NCI-H774 (cell line): ENCODE results near the gene ZRANB1.

Source experiments
- DNase-seq: peaks from one replicate; lab custom pipeline; 2025; lab: John Stamatoyannopoulos, UW

ZRANB1 gene

DNA sequence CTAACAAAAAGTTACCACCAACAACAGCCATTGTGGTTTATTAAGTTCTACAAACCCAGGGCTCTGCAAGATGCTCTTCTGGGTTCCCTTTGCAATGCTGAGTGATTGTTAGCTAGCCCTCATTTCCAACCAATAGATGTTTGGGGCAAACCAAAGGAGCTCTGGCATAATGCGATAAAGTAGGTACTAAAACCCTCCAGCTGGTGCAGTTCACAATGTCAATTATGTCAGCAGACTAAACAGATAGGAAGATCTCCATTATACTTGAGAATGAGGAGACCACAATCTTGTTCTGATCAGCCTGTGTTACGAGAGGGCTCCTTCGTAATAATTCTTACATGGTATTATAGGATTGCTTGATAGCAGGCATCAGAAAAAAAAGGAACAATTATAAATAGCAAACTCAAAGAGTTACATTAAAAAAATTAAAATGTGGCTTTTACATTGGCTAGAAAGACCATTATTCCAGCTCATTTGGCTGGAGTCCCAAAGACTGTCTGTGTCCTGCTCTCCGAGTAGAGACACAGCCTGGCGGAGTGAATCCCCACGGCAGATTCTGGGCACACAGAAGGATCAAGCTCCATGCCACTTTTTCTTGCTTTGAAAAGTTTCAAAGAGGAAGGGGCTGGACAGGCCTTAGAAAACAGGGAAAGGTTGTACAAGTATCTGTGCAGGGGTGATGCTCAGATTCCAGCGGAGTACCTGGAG lies 93.8 kb downstream of the ZRANB1 start:
- no peak for DNase-seq

DNA sequence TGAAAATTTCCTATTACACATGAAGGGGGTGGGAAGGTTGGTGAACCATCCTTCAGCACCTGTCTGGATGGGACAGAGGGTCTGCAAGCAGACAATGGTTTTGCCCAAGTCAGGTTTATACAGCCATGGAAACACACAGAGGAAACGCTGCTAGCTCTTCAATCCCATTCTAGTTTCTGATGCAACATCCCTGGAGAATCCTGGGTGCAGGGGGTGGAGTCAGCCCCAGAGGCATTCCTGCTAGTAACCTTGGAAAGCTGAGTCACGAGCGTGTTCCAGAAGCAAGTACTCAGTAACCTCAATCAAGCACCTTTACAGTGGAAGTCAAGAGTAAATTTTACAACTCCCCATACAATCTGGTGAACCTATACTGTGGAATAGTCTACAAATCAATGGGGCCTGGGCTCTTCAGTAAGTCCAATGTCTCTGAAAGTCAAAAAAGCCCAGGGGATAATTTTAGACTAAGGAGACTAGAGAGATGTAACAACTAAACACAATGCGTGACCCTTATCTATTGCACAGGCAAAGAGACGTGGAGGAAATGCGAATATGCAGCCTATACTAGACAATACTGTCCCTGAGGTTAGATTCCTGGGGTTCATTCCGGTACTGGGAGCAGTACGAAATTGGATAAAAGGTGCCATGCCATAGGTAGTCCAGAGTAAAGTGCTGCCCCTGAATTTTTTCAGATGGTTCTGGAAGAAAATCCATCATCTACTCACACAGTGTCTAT lies 95.4 kb downstream of the ZRANB1 start:
- no peak for DNase-seq
